Measurements from ENCODE around the gene WDR75.

GRCh38 chr2:189402932-189403331 is 38.3 kb upstream of the WDR75 start:
- no peak for TF ChIP-seq CTCF (conservative IDR thresholded peaks at IDR 0.05)
- TF ChIP-seq ZFX (IDR thresholded peaks at IDR 0.05) = no peak
